ENCODE measurements around the gene KCNC3. TPM values are rescaled to one million over a fixed set of nuclear protein-coding genes. Genes with fewer than 3 reads are reported as not detected.

The KCNC3 gene
- total and polyA plus RNA-seq, 2 experiments from 2014 or later = 1.3 to 3.4 TPM

DNA sequence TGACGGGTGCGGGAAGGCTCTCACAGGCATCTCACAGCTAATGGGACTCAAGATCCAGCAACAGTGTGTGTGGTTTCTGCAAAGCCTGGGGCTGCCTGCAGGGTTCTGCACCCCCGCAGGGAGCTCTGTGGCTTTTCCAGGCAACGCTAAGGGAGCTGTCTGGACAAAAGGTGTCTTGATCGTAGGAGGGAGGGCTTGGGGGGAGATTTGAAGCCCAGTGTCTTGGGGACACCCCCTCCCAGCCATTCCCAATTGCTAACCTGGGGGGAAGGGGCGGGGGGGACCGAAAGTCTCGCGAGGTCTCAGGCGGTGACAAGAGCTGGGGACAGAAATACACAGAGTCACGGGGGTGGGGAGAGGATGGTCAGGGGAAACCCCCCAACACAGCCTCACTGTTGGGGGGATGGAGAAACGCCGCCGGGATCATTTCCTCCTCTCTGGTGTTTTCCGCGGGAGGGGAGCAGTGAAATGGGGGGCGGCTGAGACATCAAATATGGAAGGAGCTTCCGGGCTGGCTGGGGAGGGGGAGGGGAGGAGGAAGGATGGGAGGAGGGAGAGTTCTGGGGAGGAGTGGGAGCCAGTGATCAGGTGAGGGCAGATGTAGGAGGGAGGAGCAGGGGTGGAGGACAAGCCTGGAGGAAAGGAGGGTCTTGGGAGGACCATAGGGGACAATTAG, 13.3 kb downstream of the KCNC3 start:
- H3K4me1 Mint-ChIP-seq = no peaks in the 10 kb centered on the region
- Histone ChIP-seq H2AFZ (no peak overlapping the region), H3K4me2 (peak overlapping the region; percentile 87), H3K4me3 (peak overlapping the region; percentile 79), H3K4me1 (ENCODE audit: insufficient read depth) (peaks cover 12% of the 10 kb centered on the region), H3F3A (replicated peaks; ENCODE audit: low read depth) (peaks cover 32% of the 10 kb centered on the region), H3K27me3 (ENCODE audit: insufficient read depth) (no peaks in the 10 kb centered on the region), H3K79me2 (replicated peaks; ENCODE audit: insufficient read depth) (no peaks in the 10 kb centered on the region), H4K20me1 (replicated peaks; ENCODE audit: insufficient read depth) (no peaks in the 10 kb centered on the region), H3K36me3 (ENCODE audit: insufficient read depth) (no peaks in the 10 kb centered on the region; the same call in 1 of the 2 replicates), H3K9me2 (ENCODE audit: insufficient read depth) (no peaks in the 10 kb centered on the region), H3K27ac (ENCODE audit: low read depth) (peak overlapping the region; percentile 98)
- DNase-seq (ENCODE audit: low spot score) (peak; percentile 86), ATAC-seq (no peak)
- peaks cover 5% of the 10 kb centered on the region for H3K27me3 Mint-ChIP-seq (ENCODE audit: insufficient read depth, low read depth, poor library complexity)
- H3K36me3 Mint-ChIP-seq (ENCODE audit: low read depth) = peaks cover 39% of the 10 kb centered on the region
- no peak overlapping the region for H3K4me3 Mint-ChIP-seq
- TF ChIP-seq POLR2AphosphoS5 (IDR thresholded peaks at IDR 0.05; ENCODE audit: low read depth) (peak; percentile 47; the same call in 1 of the 2 replicates), ZNF331 (CRISPR knock-in tag; IDR thresholded peaks at IDR 0.05; ENCODE audit: low read depth) (no peak), NANOG (IDR thresholded peaks at IDR 0.05; ENCODE audit: borderline replicate concordance) (no peak), ZNF462 (CRISPR knock-in tag; IDR thresholded peaks at IDR 0.05) (no peak), EZH2 (IDR thresholded peaks at IDR 0.05; ENCODE audit: low read depth, unreplicated experiment) (no peak)
- TF ChIP-seq, protein P1, sequence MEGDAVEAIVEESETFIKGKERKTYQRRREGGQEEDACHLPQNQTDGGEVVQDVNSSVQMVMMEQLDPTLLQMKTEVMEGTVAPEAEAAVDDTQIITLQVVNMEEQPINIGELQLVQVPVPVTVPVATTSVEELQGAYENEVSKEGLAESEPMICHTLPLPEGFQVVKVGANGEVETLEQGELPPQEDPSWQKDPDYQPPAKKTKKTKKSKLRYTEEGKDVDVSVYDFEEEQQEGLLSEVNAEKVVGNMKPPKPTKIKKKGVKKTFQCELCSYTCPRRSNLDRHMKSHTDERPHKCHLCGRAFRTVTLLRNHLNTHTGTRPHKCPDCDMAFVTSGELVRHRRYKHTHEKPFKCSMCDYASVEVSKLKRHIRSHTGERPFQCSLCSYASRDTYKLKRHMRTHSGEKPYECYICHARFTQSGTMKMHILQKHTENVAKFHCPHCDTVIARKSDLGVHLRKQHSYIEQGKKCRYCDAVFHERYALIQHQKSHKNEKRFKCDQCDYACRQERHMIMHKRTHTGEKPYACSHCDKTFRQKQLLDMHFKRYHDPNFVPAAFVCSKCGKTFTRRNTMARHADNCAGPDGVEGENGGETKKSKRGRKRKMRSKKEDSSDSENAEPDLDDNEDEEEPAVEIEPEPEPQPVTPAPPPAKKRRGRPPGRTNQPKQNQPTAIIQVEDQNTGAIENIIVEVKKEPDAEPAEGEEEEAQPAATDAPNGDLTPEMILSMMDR (conservative IDR thresholded peaks at IDR 0.05; ENCODE audit: low read depth in 2 of 2) = 0 out of 4 replicates have a peak, but pooled peaks of 1 of the 2 experiments have one; percentile 13
- H3K9me3 Mint-ChIP-seq = peaks cover 85% of the 10 kb centered on the region
- H3K27ac Mint-ChIP-seq = no peak overlapping the region
